NOMO-1 treated with DMSO at 0.1 percent for 48 hours (cell line): ENCODE data around the gene GRIP2.

Source experiments
- DNase-seq: peaks from one replicate; lab custom pipeline; 2025; ENCODE audit not compliant: unreplicated experiment; lab: John Stamatoyannopoulos, UW

Gene GRIP2

DNA sequence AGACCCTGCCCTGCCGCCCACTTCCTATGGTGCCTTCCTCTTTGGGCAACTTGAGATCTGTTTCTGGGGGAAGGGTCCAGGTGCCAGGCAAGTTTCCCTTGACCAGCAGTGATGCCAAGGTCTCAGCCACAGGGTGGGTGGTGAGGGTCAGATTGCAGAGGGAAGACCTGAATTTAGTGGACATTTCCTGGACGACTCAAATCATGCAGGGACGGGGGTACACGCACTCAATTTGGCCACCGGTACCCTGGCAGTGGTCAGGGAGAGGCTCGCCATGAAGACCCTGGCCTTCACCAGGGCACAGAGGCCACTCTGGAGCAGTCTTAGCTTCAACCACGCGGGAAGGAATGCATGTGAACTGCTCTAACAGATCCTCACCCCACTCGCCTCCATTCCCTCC lies 1.5 kb upstream of the GRIP2 start:
- no peak for DNase-seq

GRCh38 chr3:14540821-14541385 lies 761 bp upstream of the GRIP2 start:
- no peak for DNase-seq

DNA sequence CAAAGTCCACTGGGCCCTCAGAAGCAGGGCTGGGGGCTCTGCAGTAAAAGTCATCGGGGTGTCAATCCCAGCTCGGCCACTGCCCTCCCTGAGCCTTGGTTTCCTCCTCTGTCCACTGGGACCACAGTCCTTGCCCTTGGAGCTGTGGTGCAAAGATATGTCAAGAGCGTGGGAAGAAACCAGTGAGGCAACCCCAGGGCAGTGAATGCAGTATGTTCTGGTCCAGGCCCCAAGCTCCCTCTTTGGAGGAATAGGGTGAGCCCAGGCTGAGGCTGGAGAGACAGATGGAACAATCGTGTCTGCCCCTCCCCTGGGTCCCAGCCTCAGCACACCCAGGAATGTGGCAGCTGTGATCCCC lies 779 bp downstream of the GRIP2 start:
- DNase-seq, result no peak

GRCh38 chr3:14538451-14539088 lies 1.6 kb downstream of the GRIP2 start:
- no peak for DNase-seq

DNA sequence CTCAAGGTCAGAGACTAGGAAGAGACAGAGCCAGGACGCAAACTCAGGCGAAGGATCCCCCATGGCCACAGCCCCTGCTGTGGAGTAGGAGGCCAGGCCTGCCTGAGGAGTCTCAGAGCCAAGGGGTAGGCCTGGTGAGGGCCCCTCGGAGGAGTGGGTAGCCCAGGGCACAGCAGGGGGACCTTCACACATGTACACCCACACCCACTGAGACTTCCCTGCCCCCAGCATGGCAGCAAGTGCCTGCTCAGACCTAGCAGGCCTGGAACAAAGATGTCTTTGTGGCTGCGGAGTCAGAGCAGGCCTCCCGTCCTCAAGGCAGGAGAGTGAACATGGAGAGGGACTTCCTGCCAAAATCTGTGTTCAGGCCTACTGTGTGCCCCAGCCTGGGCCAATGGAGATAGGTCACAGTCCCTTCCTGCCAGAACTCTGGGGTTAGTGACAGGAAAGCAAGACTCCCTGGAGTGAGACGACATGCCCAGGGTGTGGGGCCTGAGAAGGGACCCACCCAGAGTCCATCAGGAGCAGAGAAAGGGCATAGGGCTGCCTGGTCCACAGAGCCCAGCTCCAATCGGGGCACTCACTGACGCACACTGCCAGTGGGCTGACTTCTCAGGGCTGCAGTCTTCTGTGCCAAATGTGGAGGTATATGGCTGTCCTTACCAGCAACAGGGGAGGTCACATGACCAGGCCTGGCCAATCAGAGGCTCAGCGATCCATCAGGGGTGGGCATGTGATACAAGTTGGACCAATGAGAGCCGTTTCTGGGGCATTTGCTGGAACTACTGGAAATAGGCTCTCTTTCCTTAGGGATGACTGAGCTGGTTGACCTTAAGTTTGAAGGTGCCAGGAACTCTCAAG lies 2.3 kb downstream of the GRIP2 start:
- DNase-seq, result no peak

- DNase-seq, result no peak
Observed at GRCh38 chr3:14536837-14537589, 3.1 kb downstream of the GRIP2 start.

DNA sequence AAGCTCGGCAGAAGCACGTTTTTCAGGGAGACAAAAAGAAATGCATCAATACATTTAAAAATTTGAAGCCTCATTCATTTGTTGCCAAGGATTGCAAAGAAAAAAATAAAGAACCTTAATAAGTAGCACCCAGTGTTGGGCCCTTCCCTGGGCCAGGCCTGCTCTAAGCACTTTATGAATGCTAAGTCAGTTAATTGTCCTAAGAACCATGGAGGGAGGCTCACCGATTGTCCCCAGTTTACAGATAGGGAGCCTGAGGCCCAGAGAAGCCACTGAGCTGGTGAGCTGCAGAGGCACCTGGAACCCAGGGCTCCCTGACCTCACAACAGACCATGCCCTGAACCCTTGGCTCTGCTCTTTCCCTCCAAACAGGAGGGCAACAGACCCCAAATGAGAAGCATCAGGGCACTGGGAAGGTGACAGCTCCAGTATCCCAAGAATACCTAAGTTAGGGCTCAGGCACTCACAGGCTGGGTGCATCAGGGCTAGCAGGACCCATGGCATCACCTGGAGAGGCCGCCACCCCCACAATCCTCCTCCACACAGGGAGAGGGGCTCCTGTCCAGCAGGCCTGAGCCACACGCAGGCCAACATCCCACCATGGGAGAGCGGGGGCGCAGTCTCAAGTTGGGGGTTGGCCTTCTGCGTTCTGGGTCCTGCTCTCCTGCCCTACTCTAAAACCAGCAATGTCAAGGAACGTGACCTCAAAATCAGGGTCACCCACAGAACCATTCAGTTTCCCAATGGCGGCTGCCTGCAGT lies 3.9 kb downstream of the GRIP2 start:
- DNase-seq, result no peak

DNA sequence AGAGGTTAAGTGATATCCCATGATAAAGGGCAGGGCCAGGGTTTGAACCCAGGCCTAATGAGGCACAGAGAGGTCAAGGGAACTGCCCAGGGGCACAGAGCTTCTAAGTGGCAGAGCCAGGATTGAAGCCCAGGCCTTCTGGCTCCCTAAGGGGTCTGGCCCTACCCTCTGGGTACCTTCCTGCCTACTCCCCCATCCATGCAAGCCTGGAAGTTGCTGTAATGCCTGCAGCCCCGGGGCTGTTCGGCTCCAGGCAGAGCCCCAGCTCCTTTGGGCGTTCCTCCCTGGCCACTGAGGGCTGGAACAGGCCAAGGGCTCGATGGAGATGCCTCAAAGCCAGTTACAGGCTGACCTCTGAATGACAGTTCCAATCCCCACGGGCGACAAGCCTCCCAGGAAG lies 4.5 kb downstream of the GRIP2 start:
- DNase-seq, result no peak

GRCh38 chr3:14534516-14535191 lies 5.5 kb downstream of the GRIP2 start:
- no peak for DNase-seq

DNA sequence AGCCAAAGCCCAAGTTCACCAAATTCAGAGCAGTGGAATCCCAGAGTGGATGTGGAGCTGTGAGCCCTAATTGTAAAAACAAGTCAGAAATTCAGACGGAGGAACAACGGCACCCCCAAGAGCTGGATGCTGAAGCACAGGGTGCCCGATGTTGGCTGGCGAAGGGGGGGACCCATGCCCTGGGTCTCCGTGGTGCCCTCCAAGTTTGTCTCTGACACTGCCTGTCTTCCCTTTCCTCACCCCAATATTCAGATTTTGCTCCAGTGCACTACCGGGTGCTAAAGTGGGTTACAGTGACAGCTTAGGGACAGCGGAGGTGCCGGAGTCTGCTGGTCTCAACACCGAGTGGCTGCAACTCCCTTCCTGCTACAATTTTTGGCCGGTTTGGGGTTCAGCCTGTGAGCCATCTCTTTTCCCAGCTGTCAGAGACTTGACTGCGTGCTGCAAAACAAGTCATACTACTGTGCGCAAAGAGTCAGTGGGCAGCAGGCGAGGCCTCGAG lies 6.6 kb downstream of the GRIP2 start:
- no peak for DNase-seq

- no peak for DNase-seq
Observed at GRCh38 chr3:14532691-14533456, 7.3 kb downstream of the GRIP2 start.

GRCh38 chr3:14531856-14532395 lies 8.2 kb downstream of the GRIP2 start:
- no peak for DNase-seq

- DNase-seq, result no peak
Observed at GRCh38 chr3:14528081-14528480, 12.1 kb downstream of the GRIP2 start.

- DNase-seq, result no peak
Observed at GRCh38 chr3:14525685-14526631, 14.2 kb downstream of the GRIP2 start.

DNA sequence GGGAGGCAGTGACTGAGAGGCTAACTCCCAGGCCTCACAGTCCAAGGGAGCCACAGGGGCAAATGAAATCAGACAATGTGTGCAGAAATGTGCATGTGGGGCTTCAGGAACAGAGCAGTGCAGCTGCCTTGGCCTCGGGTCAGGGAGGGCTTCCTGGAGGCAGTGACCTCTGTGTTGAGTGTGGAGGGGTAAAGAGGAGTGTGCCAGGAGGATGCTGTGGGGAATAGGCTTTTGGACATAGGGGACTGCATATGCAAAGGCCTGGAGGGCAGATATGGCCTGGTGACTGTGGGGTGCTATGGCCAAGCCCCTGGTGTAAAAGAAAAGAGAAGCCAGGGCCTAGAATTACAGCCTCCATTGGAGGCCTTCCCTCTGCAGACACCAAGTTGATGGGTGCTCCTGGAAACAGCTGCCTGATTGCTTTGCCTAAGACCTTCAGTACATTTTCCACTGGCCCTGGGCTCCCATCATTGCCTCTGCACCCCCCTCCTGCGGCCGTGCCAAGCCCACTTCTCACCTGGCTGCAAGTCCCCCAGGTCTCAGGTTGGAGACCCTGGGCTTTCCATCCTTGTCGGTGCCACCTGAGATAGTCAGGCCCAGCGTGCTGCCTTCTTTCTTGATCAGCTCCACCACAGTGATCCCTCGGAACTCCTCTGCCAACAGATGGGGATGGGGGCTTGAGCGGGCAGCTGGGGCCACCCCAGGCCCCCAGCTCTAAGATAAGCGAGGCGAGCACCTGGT lies 15.1 kb downstream of the GRIP2 start:
- DNase-seq, result no peak

DNA sequence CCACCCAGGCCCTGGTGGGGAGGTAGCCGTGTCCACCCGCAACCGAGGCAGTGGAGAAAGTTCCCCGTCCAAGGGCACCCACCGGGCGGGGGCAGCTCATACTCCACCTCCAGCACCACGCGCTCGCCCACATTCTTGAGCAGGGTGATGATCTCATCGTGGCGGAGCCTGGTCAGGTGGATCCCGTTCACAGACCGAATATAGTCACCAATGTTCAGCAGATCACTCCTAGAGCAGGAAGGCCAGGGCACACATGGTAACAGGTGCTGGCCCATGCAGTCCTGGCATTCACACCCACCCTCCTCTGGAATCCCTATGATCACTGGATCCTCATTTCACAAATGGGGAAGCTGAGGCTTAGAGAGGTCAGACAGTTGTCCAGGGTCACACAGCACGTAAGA lies 15.8 kb downstream of the GRIP2 start:
- no peak for DNase-seq

GRCh38 chr3:14523792-14524191 lies 16.4 kb downstream of the GRIP2 start:
- no peak for DNase-seq
